Measurements from ENCODE around the gene GMDS. TPM values are rescaled to one million over a fixed set of nuclear protein-coding genes. Genes with fewer than 3 reads are reported as not detected.

The GMDS gene
- total and polyA plus RNA-seq, 2 of the 13 experiments (the other 11 are each of a cell fraction or from before 2014, with no cell fraction given): 64.4 to 112 TPM

- no TSS peak for BruUV-seq (replicated peaks)
- no peak overlapping the region for H2AFZ ChIP-seq (ENCODE audit: low read length)
- intact Hi-C loops (cut with micrococcal nuclease; ENCODE audit: unreplicated experiment) (no loop called here), in situ Hi-C loops (cut with HindIII; ENCODE audit: extremely low pct_ligation_motif_present, low pct_unique_long_range_greater_than_20kb) (no loop called here)
- no peak overlapping the region for H3K4me2 ChIP-seq (ENCODE audit: low read depth, low read length)
- no peak for TF ChIP-seq ZNF180 (CRISPR knock-in tag; IDR thresholded peaks at IDR 0.05; ENCODE audit: borderline replicate concordance, low read depth)
- TF ChIP-seq TFDP1 (CRISPR knock-in tag; IDR thresholded peaks at IDR 0.05; ENCODE audit: borderline replicate concordance): no peak
- TF ChIP-seq MIER3 (CRISPR knock-in tag; IDR thresholded peaks at IDR 0.05; ENCODE audit: borderline replicate concordance): no peak
- TF ChIP-seq RCOR2 (CRISPR knock-in tag; IDR thresholded peaks at IDR 0.05): no peak
- peak; percentile 70 for TF ChIP-seq PCBP2 (optimal IDR thresholded peaks at IDR 0.05; ENCODE audit: low read depth, low read length, poor library complexity, severe bottlenecking)
- no peak for TF ChIP-seq ZNF567 (CRISPR knock-in tag; IDR thresholded peaks at IDR 0.05; ENCODE audit: borderline replicate concordance)
- no peaks in the 10 kb centered on the region for H3K79me2 ChIP-seq (ENCODE audit: insufficient read depth, low read length)
- CTCF ChIA-PET (ENCODE audit: low intra/inter-chr PET ratio, low total read pairs): no interaction called here
- 98% methylated on average over 8 of the region's 8 CpGs for WGBS (ENCODE audit: low lambda C conversion rate)
- no peak for DNase-seq (ENCODE audit: low spot score)
- POLR2A ChIA-PET: no interaction called here
- H3K4me1 ChIP-seq (ENCODE audit: insufficient read depth, low read length): no peaks in the 10 kb centered on the region
- H3K9me3 ChIP-seq (ENCODE audit: low read length): no peaks in the 10 kb centered on the region
- H3K4me3 ChIP-seq (replicated peaks in 1 of 3; ENCODE audit: insufficient read depth in 1 of 3, low read depth in 2 of 3, low read length in 3 of 3): no peak overlapping the region
- peaks cover 4 to 37% of the 10 kb centered on the region in 2 experiments for H3K36me3 ChIP-seq (replicated peaks in 1 of 2; ENCODE audit: control insufficient read depth in 1 of 2, insufficient read depth in 2 of 2, low read length in 2 of 2)
- ATAC-seq: no peak
- H4K20me1 ChIP-seq (ENCODE audit: insufficient read depth, low read length): no peaks in the 10 kb centered on the region
- no peak overlapping the region for H3K27ac ChIP-seq (ENCODE audit: extremely low read length, insufficient read depth, low read length)
- H3K27me3 ChIP-seq (ENCODE audit: control insufficient read depth in 1 of 2, insufficient read depth in 2 of 2, low read length in 2 of 2): no peaks in the 10 kb centered on the region
- no peak for FAIRE-seq
- H3K9ac ChIP-seq (ENCODE audit: insufficient read depth, low read depth, low read length): no peak overlapping the region
Observed at GRCh38 chr6:1916334-1917070, 328.9 kb downstream of the GMDS start.

GRCh38 chr6:1915226-1915625, 330.2 kb downstream of the GMDS start:
- in situ Hi-C loops (cut with HindIII; ENCODE audit: extremely low pct_ligation_motif_present, low pct_unique_long_range_greater_than_20kb) (no loop called here), intact Hi-C loops (cut with micrococcal nuclease; ENCODE audit: unreplicated experiment) (no loop called here)
- no peaks in the 10 kb centered on the region for H3K79me2 ChIP-seq (ENCODE audit: insufficient read depth, low read length)
- no peaks in the 10 kb centered on the region for H3K27me3 ChIP-seq (ENCODE audit: control insufficient read depth in 1 of 2, insufficient read depth in 2 of 2, low read length in 2 of 2)
- DNase-seq (ENCODE audit: low spot score) (no peak), FAIRE-seq (no peak), ATAC-seq (peak; percentile 58)
- H2AFZ ChIP-seq (ENCODE audit: low read length): no peak overlapping the region
- BruUV-seq (replicated peaks): no TSS peak
- H3K27ac ChIP-seq (ENCODE audit: extremely low read length, insufficient read depth, low read length): no peak overlapping the region
- H3K4me2 ChIP-seq (ENCODE audit: low read depth, low read length): no peak overlapping the region
- CTCF ChIA-PET (ENCODE audit: low intra/inter-chr PET ratio, low total read pairs): no interaction called here
- POLR2A ChIA-PET: no interaction called here
- 99% methylated on average over 8 of the region's 9 CpGs for WGBS (ENCODE audit: low lambda C conversion rate)
- no peak overlapping the region for H3K4me3 ChIP-seq (replicated peaks in 1 of 3; ENCODE audit: insufficient read depth in 1 of 3, low read depth in 2 of 3, low read length in 3 of 3)
- peaks cover 4 to 34% of the 10 kb centered on the region in 2 experiments for H3K36me3 ChIP-seq (replicated peaks in 1 of 2; ENCODE audit: control insufficient read depth in 1 of 2, insufficient read depth in 2 of 2, low read length in 2 of 2)
- no peak overlapping the region for H3K9ac ChIP-seq (ENCODE audit: insufficient read depth, low read depth, low read length)
- no peaks in the 10 kb centered on the region for H3K9me3 ChIP-seq (ENCODE audit: low read length)
- no peaks in the 10 kb centered on the region for H4K20me1 ChIP-seq (ENCODE audit: insufficient read depth, low read length)
- H3K4me1 ChIP-seq (ENCODE audit: insufficient read depth, low read length): no peaks in the 10 kb centered on the region
- no peak for TF ChIP-seq ZNF567 (CRISPR knock-in tag; IDR thresholded peaks at IDR 0.05; ENCODE audit: borderline replicate concordance)
- TF ChIP-seq ZNF331 (CRISPR knock-in tag; IDR thresholded peaks at IDR 0.05): no peak
- no peak for TF ChIP-seq ZNF619 (CRISPR knock-in tag; IDR thresholded peaks at IDR 0.05)
- TF ChIP-seq KAT2B (IDR thresholded peaks at IDR 0.05; ENCODE audit: borderline replicate concordance, low read depth, low read length): no peak
- TF ChIP-seq, protein P1, sequence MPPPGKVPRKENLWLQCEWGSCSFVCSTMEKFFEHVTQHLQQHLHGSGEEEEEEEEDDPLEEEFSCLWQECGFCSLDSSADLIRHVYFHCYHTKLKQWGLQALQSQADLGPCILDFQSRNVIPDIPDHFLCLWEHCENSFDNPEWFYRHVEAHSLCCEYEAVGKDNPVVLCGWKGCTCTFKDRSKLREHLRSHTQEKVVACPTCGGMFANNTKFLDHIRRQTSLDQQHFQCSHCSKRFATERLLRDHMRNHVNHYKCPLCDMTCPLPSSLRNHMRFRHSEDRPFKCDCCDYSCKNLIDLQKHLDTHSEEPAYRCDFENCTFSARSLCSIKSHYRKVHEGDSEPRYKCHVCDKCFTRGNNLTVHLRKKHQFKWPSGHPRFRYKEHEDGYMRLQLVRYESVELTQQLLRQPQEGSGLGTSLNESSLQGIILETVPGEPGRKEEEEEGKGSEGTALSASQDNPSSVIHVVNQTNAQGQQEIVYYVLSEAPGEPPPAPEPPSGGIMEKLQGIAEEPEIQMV (CRISPR knock-in tag; IDR thresholded peaks at IDR 0.05; ENCODE audit: low read depth): no peak
- no peak for TF ChIP-seq ZFP90 (CRISPR knock-in tag; IDR thresholded peaks at IDR 0.05; ENCODE audit: borderline replicate concordance)
- TF ChIP-seq THAP8 (CRISPR knock-in tag; IDR thresholded peaks at IDR 0.05; ENCODE audit: borderline replicate concordance): no peak
- TF ChIP-seq MEIS1 (CRISPR knock-in tag; IDR thresholded peaks at IDR 0.05; ENCODE audit: borderline replicate concordance): no peak
- TF ChIP-seq PAF1 (CRISPR knock-in tag; IDR thresholded peaks at IDR 0.05): no peak
- TF ChIP-seq PCBP1 (IDR thresholded peaks at IDR 0.05; ENCODE audit: borderline replicate concordance, low read depth, low read length): no peak
- TF ChIP-seq RAD21 (CRISPR knock-in tag; IDR thresholded peaks at IDR 0.05): no peak
